ENCODE results near the gene CEACAM5. TPM values are rescaled to one million over a fixed set of nuclear protein-coding genes. Genes with fewer than 3 reads are reported as not detected.

The CEACAM5 gene
- polyA plus RNA-seq, 1 experiment = not detected

GRCh38 chr19:41690801-41691065, 17.7 kb upstream of the CEACAM5 start:
- ChIA-PET CTCF (interaction anchor here (0.6 to 1.3 kb wide), 4 partner anchors 16 to 55 kb away, joined by 3 to 4 read pairs (median 3); no protein-coding TSS in a partner anchor), POLR2A (no interaction called here)
- Histone ChIP-seq H3K4me3 (ENCODE audit: low read depth, low read length) (no peak overlapping the region), H3K27me3 (ENCODE audit: control insufficient read depth, insufficient read depth, low read length) (no peaks in the 10 kb centered on the region), H3K36me3 (ENCODE audit: control insufficient read depth, insufficient read depth, low read length) (no peaks in the 10 kb centered on the region)
- no peak for DNase-seq (ENCODE audit: low read depth)
- no peak for TF ChIP-seq CTCF (IDR thresholded peaks at IDR 0.05; ENCODE audit: insufficient read depth, low read depth, low read length)

- ChIA-PET POLR2A (no interaction called here), CTCF (interaction anchor here (0.6 to 1.3 kb wide), 4 partner anchors 17 to 55 kb away, joined by 3 to 4 read pairs (median 3); no protein-coding TSS in a partner anchor)
- peak; percentile 70 for TF ChIP-seq CTCF (IDR thresholded peaks at IDR 0.05; ENCODE audit: insufficient read depth, low read depth, low read length)
- Histone ChIP-seq H3K36me3 (ENCODE audit: control insufficient read depth, insufficient read depth, low read length) (no peaks in the 10 kb centered on the region), H3K4me3 (ENCODE audit: low read depth, low read length) (no peak overlapping the region), H3K27me3 (ENCODE audit: control insufficient read depth, insufficient read depth, low read length) (no peaks in the 10 kb centered on the region)
- DNase-seq (ENCODE audit: low read depth) = no peak
Measured at GRCh38 chr19:41691268-41691970, 17.0 kb upstream of the CEACAM5 start.

GRCh38 chr19:41694196-41694595, 14.2 kb upstream of the CEACAM5 start:
- ChIA-PET POLR2A (no interaction called here), CTCF (no interaction called here)
- H3K27me3 ChIP-seq (ENCODE audit: control insufficient read depth, insufficient read depth, low read length) = no peaks in the 10 kb centered on the region
- DNase-seq (ENCODE audit: low read depth) = no peak
- H3K36me3 ChIP-seq (ENCODE audit: control insufficient read depth, insufficient read depth, low read length) = no peaks in the 10 kb centered on the region
- TF ChIP-seq CTCF (IDR thresholded peaks at IDR 0.05; ENCODE audit: insufficient read depth, low read depth, low read length) = no peak
- H3K4me3 ChIP-seq (ENCODE audit: low read depth, low read length) = no peak overlapping the region

- no peak for DNase-seq (ENCODE audit: low read depth)
- H3K27me3 ChIP-seq (ENCODE audit: control insufficient read depth, insufficient read depth, low read length) = no peaks in the 10 kb centered on the region
- no peaks in the 10 kb centered on the region for H3K36me3 ChIP-seq (ENCODE audit: control insufficient read depth, insufficient read depth, low read length)
- POLR2A ChIA-PET = no interaction called here
- H3K4me3 ChIP-seq (ENCODE audit: low read depth, low read length) = no peak overlapping the region
- TF ChIP-seq CTCF (IDR thresholded peaks at IDR 0.05; ENCODE audit: insufficient read depth, low read depth, low read length) = no peak
- CTCF ChIA-PET = no interaction called here
Measured at GRCh38 chr19:41694831-41695635, 13.4 kb upstream of the CEACAM5 start.

GRCh38 chr19:41695745-41696144, 12.7 kb upstream of the CEACAM5 start:
- CTCF ChIA-PET = no interaction called here

More at GRCh38 chr19:41695745-41696144, 12.7 kb upstream of the CEACAM5 start:
- POLR2A ChIA-PET = no interaction called here
- DNase-seq (ENCODE audit: low read depth) = no peak
- no peaks in the 10 kb centered on the region for H3K36me3 ChIP-seq (ENCODE audit: control insufficient read depth, insufficient read depth, low read length)
- no peak overlapping the region for H3K4me3 ChIP-seq (ENCODE audit: low read depth, low read length)
- TF ChIP-seq CTCF (IDR thresholded peaks at IDR 0.05; ENCODE audit: insufficient read depth, low read depth, low read length) = no peak
- H3K27me3 ChIP-seq (ENCODE audit: control insufficient read depth, insufficient read depth, low read length) = no peaks in the 10 kb centered on the region
